Measurements from ENCODE around the gene SLC27A5.

The SLC27A5 gene

DNA sequence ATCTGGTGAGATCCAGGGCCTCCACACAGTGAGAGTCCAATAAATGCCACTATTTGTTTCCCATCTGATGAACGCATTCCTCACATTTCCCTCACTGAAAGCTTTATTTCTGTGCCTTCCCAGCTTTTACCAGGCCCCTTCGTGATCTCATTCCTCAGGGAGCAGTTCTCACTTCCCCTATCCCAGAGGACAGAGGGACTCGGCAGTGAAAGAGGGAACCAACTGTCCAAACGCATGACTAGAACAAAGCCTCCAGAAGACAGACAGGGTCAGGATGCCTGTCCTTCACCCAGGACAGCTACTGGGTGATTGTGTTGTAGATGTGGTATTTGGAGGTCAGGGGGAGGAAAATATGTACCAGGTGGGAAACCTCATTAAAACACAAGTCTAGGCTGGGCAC lies 9.9 kb upstream of the SLC27A5 start:
- DNase-seq (ENCODE audit: low spot score in 2 of 2) (no peak), ATAC-seq (ENCODE audit: low read depth) (no peak)
- Mint-ChIP-seq H3K9me3 (no peaks in the 10 kb centered on the region), H3K27me3 (no peaks in the 10 kb centered on the region), H3K4me3 (no peak overlapping the region), H3K27ac (no peak overlapping the region), H3K36me3 (peaks cover 7% of the 10 kb centered on the region), H3K4me1 (peaks cover 23% of the 10 kb centered on the region)

DNA sequence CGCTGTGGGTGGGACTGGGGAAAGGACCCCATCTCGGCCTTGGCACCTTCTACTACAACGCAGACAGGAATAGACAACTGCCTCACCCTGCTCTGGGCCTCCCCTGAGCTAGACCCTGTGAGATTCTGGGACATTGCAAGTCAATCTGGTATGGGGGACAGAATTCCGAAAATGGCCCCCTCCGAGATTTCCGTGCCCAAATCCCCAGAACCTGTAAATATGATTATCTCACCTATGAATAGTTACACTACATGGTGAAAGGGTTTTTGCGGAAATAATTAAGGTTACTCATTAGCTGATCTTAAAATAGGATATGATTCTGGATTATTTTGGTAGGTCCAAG lies 8.4 kb upstream of the SLC27A5 start:
- H3K4me1 Mint-ChIP-seq = peaks cover 31% of the 10 kb centered on the region
- peaks cover 14% of the 10 kb centered on the region for H3K36me3 Mint-ChIP-seq
- no peak for ATAC-seq (ENCODE audit: low read depth)
- peak overlapping the region; percentile 98 for H3K27ac Mint-ChIP-seq
- peak overlapping the region; percentile 95 for H3K4me3 Mint-ChIP-seq
- H3K27me3 Mint-ChIP-seq = no peaks in the 10 kb centered on the region
- H3K9me3 Mint-ChIP-seq = no peaks in the 10 kb centered on the region
- no peak for DNase-seq (ENCODE audit: low spot score in 2 of 2)

DNA sequence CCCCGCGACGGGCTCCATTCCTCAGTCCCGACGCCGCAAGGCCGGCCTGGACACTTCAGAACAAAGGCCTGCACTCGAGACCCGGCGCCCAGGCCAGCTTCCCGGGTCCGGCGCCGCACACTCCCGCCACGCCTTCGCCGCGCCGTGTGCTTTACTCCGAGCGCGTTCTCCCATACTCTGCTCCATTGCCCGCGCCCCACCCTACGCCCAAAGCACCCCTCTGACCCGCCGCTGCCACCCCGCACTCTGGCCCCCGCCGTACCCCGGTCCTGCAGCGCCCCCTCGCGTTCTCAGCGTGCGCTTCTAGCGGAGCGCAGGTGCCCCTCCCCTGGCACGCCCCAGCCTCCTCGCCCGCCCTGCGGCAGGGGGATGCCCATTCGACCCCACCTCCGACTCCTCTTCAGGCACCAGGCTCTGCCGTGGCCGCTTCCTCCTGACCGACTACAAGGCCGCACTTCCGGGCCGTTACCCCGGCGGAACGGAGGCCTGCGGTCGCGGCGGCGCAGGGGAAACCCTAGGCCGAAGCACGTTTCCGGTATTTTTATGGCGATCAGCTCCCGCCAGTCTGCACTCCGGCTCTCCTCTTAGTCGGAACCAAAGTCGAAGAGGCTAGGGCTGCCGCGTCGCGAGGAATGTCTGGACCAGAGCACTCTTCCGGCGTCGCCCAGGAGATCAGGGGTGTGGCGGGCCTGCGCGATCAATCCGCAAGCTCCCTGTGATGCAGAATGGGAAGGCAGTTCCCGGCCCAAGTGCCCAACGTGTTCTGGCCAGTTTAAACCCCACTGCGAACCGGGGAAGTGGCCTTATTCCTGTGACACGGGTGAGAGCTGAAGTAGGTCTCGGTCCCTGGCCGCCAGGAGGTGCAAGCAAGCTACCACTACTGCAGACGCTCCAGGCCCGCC lies 7.8 kb upstream of the SLC27A5 start, which contains the start of gene ZBTB45:
TSS of gene ZBTB45 (minus strand) at position 456 of the 902 bp plus-strand sequence. CDS start 2,137 bp downstream, outside the sequence.
- peak within 1 kb of the TSS; percentile 95 for H3K4me3 Mint-ChIP-seq
- peak; percentile 90 to 91 for DNase-seq (ENCODE audit: low spot score in 2 of 2)
- peaks cover 14% of the 10 kb centered on the region for H3K36me3 Mint-ChIP-seq
- peak within 1 kb of the TSS; percentile 98 for H3K27ac Mint-ChIP-seq
- peak; percentile 79 for ATAC-seq (ENCODE audit: low read depth)
- peaks cover 33% of the 10 kb centered on the region for H3K4me1 Mint-ChIP-seq
- no peaks in the 10 kb centered on the region for H3K27me3 Mint-ChIP-seq
- H3K9me3 Mint-ChIP-seq = no peaks in the 10 kb centered on the region

DNA sequence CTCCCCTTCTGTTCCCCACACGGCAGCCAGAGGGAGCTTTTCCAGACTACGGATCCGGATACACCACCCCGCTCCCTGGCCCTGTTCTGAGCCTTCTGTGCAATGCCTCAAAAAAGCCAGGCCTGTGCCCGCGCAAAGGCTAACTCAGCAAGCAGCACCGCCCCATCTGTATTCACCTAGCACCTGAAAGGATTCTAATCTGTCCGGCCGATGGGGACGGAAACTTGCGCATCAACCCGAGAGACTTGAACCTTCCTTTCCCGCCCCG lies 7.2 kb upstream of the SLC27A5 start:
- Mint-ChIP-seq H3K4me1 (peaks cover 39% of the 10 kb centered on the region), H3K36me3 (peaks cover 14% of the 10 kb centered on the region), H3K27me3 (no peaks in the 10 kb centered on the region), H3K9me3 (no peaks in the 10 kb centered on the region), H3K4me3 (peak overlapping the region; percentile 95), H3K27ac (peak overlapping the region; percentile 98)
- ATAC-seq (ENCODE audit: low read depth) (peak; percentile 1), DNase-seq (ENCODE audit: low spot score in 2 of 2) (no peak)

DNA sequence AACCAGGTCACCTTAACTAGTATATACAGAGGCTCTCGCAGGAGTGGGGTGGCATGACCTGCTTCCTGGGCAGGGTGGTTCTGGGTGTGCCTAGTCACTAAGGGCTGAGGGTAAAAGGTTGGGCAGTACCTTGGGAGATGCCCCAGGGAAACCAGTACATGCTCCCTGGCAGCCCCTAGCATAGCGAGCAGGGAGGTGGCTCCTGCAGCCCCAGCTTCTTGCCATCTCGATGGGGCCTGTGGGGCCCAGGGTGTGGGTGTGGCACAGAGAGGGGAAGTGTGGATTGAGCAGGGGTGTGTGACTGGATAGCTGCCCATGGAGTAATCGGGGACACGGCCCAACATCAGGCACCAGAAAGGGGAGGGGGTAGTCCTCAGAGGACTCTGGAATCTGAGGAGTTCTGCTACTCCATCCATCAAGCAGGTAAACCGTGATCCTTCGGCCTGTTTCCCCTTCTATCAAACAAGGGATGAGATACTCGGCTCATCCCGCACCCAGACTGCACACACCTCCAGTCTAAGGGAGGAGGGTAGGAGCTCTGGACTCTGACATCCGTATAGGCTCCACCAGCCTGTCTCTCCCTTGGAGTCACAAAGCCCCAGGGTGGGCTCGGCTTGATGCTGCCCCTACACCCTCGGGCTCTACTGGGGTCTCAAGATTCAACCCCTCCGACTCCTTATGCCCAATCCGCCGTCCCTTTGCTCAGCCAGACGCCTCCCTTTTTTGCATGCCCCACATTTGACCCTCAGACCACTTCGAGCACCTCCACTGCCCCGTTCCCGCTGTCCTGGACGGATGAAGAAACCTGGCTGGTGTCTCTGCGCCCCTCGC lies 6.7 kb upstream of the SLC27A5 start:
- ATAC-seq (ENCODE audit: low read depth) (no peak), DNase-seq (ENCODE audit: low spot score in 2 of 2) (no peak)
- Mint-ChIP-seq H3K27me3 (no peaks in the 10 kb centered on the region), H3K4me1 (peaks cover 42% of the 10 kb centered on the region), H3K27ac (peak overlapping the region; percentile 98), H3K4me3 (peak overlapping the region; percentile 95), H3K36me3 (peaks cover 14% of the 10 kb centered on the region), H3K9me3 (no peaks in the 10 kb centered on the region)

DNA sequence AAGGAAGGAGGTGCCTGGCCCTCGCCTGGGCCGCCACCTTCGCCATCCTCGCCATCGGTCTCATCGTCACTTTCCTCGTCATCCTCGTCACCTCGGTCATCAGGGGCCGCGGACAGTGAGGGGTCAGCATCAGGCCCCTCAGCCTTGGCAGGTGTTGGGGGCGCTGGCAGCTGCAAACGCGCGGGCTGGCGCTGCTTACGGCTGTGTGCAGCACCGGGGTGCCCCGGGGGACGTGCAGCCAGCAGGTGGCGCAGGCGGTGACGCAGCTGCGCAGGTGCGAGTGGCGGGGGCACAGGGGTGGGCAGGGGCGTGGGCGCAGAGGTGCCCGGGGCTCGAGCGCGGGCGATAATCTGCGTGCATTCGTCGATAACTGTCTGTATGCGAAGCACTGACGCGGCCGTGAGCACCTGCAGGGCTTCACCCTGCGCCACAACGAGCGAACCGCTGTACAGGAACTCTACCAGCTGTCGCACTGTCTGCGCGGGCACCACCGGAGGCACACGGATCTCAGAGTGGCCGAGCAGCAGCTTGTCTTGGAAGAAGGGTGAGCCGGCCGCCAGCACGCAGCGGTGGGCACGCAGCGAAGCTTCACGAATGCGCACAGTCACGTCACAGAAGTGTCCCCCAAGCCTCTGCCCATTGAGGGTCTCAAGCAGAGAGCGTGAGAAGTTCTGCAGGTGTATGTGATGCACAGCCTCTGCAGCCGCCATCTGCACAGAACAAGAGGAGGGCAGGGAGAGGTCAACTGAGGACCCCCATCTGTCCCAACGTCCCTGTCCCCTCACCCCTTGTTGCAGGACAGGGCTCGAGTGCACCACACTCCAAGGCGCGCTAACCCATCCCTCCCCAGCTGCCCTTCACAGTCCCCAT lies 5.4 kb upstream of the SLC27A5 start:
- peaks cover 42% of the 10 kb centered on the region for H3K4me1 Mint-ChIP-seq

DNA sequence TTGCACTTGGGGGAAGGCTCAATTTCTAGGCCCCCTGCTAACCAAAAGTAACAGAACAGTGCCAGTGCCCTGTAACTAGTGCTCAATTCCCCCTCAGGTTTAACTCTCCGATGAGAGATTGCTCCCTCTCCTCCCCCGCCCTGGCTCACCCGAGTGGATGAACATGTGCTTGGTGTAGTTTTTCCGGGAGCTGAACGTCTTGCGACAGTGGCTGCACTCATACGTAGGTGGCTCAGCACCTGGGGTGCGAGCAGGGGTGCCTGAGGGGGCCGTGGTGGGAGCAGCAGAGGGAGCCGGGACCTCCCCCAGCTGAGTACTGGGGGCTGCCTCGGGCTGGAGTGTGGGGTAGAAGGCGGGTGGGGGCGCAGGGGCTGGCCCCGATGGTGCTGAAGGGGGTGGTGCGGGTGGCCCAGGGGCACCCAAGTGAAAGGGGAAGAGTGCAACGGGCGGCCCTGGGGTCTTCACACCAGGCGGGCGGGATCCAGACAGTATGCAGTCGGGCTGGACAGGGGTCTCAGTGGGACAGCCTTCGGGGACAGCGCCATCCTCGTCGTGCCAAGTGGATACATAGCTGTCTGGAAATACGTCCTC lies 4.5 kb upstream of the SLC27A5 start:
- ATAC-seq (ENCODE audit: low read depth) = no peak
- peaks cover 14% of the 10 kb centered on the region for H3K36me3 Mint-ChIP-seq
- no peaks in the 10 kb centered on the region for H3K27me3 Mint-ChIP-seq
- no peaks in the 10 kb centered on the region for H3K9me3 Mint-ChIP-seq
- H3K4me1 Mint-ChIP-seq = peaks cover 42% of the 10 kb centered on the region
- no peak for DNase-seq (ENCODE audit: low spot score in 2 of 2)
- H3K27ac Mint-ChIP-seq = peak overlapping the region; percentile 12
- no peak overlapping the region for H3K4me3 Mint-ChIP-seq

More for the DNA sequence above, 5.4 kb upstream of the SLC27A5 start:
- peaks cover 14% of the 10 kb centered on the region for H3K36me3 Mint-ChIP-seq
- no peaks in the 10 kb centered on the region for H3K9me3 Mint-ChIP-seq
- no peak overlapping the region for H3K4me3 Mint-ChIP-seq
- DNase-seq (ENCODE audit: low spot score in 2 of 2) = no peak
- no peaks in the 10 kb centered on the region for H3K27me3 Mint-ChIP-seq
- ATAC-seq (ENCODE audit: low read depth) = no peak
- no peak overlapping the region for H3K27ac Mint-ChIP-seq

DNA sequence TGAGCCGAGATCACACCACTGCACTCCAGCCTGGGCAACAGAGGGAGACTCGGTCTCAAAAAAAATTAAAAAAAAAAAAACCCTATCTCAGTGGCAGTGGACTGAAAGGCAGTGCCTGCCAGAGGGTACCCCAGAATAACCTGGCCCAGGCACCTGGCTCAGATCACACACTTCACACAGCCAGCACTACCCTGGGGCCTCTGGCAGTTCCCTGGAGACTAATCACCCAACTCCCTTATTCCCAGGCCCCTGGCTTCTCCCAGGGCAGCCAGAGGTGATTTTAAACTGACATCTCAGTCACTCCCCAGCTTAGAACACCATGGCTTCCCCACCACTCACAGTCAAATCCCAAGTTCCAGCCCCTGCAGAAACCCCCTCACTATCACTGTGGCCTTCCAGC lies 3.5 kb upstream of the SLC27A5 start:
- DNase-seq (ENCODE audit: low spot score in 2 of 2) (no peak), ATAC-seq (ENCODE audit: low read depth) (no peak)
- peaks cover 40% of the 10 kb centered on the region for H3K4me1 Mint-ChIP-seq
- H3K9me3 Mint-ChIP-seq = no peaks in the 10 kb centered on the region
- peaks cover 14% of the 10 kb centered on the region for H3K36me3 Mint-ChIP-seq
- H3K27me3 Mint-ChIP-seq = no peaks in the 10 kb centered on the region
- H3K27ac Mint-ChIP-seq = peak overlapping the region; percentile 12
- H3K4me3 Mint-ChIP-seq = peak overlapping the region; percentile 32

DNA sequence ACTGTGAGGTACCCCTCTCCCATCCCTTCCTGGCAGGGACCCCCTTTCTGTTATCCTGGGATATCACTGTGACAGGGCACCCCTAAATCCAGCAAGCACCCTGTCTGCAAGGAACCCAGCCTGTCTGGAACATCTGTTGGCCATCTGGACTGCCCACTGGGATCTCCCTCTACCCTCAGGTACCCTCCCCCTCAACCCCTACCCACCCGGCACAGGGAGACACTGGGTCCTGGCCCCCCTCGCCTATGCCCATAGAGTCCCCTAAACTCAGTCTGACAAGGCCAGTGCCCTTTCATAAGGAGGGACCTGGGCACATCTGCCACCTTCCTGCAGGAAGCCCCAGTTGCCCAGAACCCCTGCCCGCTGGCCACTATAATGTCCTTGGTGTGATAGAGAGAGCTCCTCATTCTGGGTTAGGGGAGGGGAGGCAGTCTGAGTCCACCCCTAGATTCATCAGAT lies 2.8 kb upstream of the SLC27A5 start:
- Mint-ChIP-seq H3K27me3 (no peaks in the 10 kb centered on the region), H3K27ac (peak overlapping the region; percentile 20), H3K4me3 (peak overlapping the region; percentile 78), H3K9me3 (no peaks in the 10 kb centered on the region), H3K4me1 (peaks cover 34% of the 10 kb centered on the region), H3K36me3 (peaks cover 14% of the 10 kb centered on the region)
- DNase-seq (ENCODE audit: low spot score in 2 of 2) (no peak), ATAC-seq (ENCODE audit: low read depth) (no peak)

DNA sequence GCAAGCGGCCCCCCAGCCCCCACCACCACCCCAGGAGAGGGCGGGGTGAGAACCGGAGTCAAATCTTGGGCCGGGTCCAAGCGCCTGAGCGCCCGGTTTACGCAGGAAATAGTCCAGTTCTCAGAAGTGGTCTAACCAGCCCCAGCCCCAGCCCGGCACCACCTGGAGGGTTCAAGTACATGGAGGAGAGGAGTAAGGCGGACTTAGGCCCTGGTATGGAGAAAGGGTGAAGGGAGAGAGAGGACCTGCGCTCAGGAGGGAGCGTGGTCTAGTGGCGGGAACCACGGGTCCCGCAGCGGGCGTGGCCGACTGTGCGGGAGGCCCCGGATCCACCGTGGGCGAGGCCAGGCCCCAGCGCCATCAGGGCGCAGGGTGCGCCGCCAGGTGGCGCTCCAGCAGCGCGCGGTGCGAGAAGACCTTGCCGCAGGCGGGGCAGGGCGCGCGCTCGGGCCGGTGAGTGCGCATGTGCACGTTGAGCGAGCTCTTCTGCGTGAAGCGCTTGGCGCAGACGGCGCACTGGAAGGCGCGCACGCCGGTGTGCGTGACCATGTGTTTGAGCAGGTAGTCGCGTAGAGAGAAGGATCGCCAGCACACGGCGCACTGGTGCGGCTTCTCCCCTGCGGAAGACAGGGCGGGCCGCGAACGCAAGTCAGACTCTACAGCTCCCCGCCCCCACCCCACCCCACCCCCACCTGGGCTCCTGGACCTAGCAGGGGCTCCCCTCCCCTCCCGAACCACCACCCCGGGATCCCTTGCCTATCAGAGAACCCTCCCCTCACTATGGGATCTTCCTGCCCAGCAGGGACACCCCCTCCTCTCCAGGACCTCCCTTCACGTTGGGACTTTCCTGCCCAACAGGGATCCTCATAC lies 2.1 kb upstream of the SLC27A5 start:
- no peaks in the 10 kb centered on the region for H3K9me3 Mint-ChIP-seq
- H3K27me3 Mint-ChIP-seq = no peaks in the 10 kb centered on the region
- ATAC-seq (ENCODE audit: low read depth) (peak; percentile 86), DNase-seq (ENCODE audit: low spot score in 2 of 2) (peak; percentile 80)
- peak overlapping the region; percentile 78 for H3K4me3 Mint-ChIP-seq
- H3K27ac Mint-ChIP-seq = peak overlapping the region; percentile 20
- H3K36me3 Mint-ChIP-seq = peaks cover 14% of the 10 kb centered on the region
- peaks cover 29% of the 10 kb centered on the region for H3K4me1 Mint-ChIP-seq

DNA sequence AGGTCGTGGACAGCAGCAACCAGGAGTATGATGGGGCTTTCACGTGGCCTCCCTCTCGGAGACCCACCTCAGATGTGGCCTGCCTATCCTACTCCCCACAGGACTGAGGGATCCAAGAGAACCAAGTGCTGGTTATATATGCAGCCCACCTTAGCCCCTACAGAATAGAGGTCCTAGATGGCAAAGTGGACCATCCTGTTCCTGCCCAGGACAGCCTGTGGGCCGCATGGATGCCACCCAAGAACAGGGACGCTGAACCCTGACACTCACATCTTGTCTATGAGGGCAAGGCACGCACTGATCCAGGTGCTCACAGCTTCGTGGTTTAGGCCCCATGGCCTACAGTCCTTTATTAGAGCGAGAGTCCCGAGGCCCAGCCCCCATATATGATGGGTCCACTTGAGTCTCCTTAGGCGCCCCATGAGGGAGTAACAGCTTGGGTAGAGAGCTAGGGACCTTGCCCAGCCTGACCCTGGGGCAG lies 1.5 kb upstream of the SLC27A5 start:
- H3K4me3 Mint-ChIP-seq = no peak overlapping the region
- peaks cover 23% of the 10 kb centered on the region for H3K4me1 Mint-ChIP-seq
- no peak for ATAC-seq (ENCODE audit: low read depth)
- DNase-seq (ENCODE audit: low spot score in 2 of 2) = no peak
- peaks cover 14% of the 10 kb centered on the region for H3K36me3 Mint-ChIP-seq
- no peaks in the 10 kb centered on the region for H3K9me3 Mint-ChIP-seq
- H3K27me3 Mint-ChIP-seq = no peaks in the 10 kb centered on the region
- H3K27ac Mint-ChIP-seq = no peak overlapping the region

DNA sequence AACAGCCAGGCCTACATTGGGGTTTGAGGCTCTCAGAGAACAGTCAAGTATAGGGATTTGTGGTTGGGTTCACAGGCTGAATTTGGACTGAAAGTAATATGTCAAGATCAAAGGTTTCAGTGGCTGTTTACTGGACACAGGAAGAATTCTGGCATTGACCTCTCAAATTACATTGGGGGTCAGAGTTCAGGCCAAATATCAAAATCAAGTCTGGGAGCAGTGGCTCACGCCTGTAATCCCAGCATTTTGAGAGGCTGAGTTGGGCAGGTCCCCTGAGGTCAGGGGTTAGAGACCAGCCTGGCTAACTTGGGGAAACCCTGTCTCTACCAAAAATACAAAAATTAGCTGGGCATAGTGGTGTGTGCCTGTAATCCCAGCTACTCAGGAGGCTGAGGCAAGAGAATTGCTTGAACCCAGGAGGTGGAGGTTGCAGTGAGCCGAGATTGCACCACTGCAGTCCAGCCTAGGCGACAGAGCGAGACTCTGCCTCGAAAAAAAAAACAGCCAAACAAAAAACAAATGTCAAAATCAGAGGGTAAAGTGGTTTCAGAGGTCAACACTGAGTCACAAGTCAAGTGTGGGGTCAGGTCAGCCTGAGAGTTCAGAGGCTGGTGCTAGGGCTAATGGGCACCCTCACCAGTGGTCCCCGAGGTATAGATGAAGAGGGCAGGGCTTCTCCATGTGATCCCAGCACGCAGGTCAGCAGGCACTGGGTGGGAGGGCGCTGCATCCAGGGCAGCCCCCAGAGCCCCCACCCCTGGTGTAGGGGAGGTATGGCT lies 1.5 kb downstream of the SLC27A5 start:
- H3K27ac Mint-ChIP-seq = no peak overlapping the region
- no peak overlapping the region for H3K4me3 Mint-ChIP-seq
- ATAC-seq (ENCODE audit: low read depth) (no peak), DNase-seq (ENCODE audit: low spot score in 2 of 2) (no peak)
- peaks cover 12% of the 10 kb centered on the region for H3K4me1 Mint-ChIP-seq
- peaks cover 6% of the 10 kb centered on the region for H3K36me3 Mint-ChIP-seq
- no peaks in the 10 kb centered on the region for H3K27me3 Mint-ChIP-seq
- H3K9me3 Mint-ChIP-seq = peaks cover 2% of the 10 kb centered on the region
